HL-60 (cell line): Measurements from ENCODE around the gene LCA5L.

Experiments used
- DNase-seq, 2 experiments: peaks; one replicate each; pipeline ENCODE4 v3.0.0-alpha.2; 2010 to 2020; ENCODE audit warnings: low read depth in 1 of 2, low spot score in 1 of 2
- H3K27ac ChIP-seq: fragments of 250-450 bp; sonication (Bioruptor Pico); replicated peaks from 2 replicates; pipeline ENCODE4 v1.5.1; 2020; ENCODE audit warnings: mild to moderate bottlenecking, moderate library complexity
- H3K27me3 ChIP-seq: fragments of 250-450 bp; sonication (Bioruptor Pico); 2 replicates; pipeline ENCODE4 v1.5.1; 2021; ENCODE audit warnings: mild to moderate bottlenecking, moderate library complexity; ENCODE audit not compliant: insufficient read depth, poor library complexity, severe bottlenecking
- H3K4me3 ChIP-seq: replicated peaks from 2 replicates; pipeline ENCODE4 v1.5.1; 2011; ENCODE audit warnings: mild to moderate bottlenecking, control low read depth, low read length; ENCODE audit not compliant: insufficient read depth
- CTCF ChIP-seq: IDR thresholded peaks from one replicate; pipeline ENCODE4 v1.5.1; 2011; ENCODE audit warnings: low read length, control low read depth, inconsistent platforms; ENCODE audit not compliant: insufficient read depth
- GABPA ChIP-seq: IDR thresholded peaks from 2 replicates; pipeline ENCODE4 v1.6.1; 2012; ENCODE audit warnings: low read depth
- POLR2AphosphoS5 ChIP-seq: IDR thresholded peaks from 2 replicates; pipeline ENCODE4 v1.6.1; 2012; ENCODE audit warnings: low read depth
- REST ChIP-seq: IDR thresholded peaks from 2 replicates; pipeline ENCODE4 v1.6.1; 2012; ENCODE audit warnings: low read depth; ENCODE audit not compliant: insufficient replicate concordance
- SPI1 ChIP-seq: IDR thresholded peaks from 2 replicates; pipeline ENCODE4 v1.6.1; 2012; ENCODE audit warnings: low read depth, mild to moderate bottlenecking, borderline replicate concordance

LCA5L gene

GRCh38 chr21:39467746-39468145 lies 22.2 kb upstream of the LCA5L start:
- H3K27me3 ChIP-seq, result no peaks in the 10 kb centered on the region
- TF ChIP-seq GABPA, result no peak
- no peak for TF ChIP-seq CTCF
- TF ChIP-seq SPI1, result no peak
- no peak for TF ChIP-seq POLR2AphosphoS5
- no peak for TF ChIP-seq REST
- no peak overlapping the region for H3K27ac ChIP-seq
- no peak overlapping the region for H3K4me3 ChIP-seq
- DNase-seq, result no peak

GRCh38 chr21:39466584-39466983 lies 21.0 kb upstream of the LCA5L start:
- Histone ChIP-seq H3K27me3 (no peaks in the 10 kb centered on the region), H3K4me3 (no peak overlapping the region), H3K27ac (no peak overlapping the region)
- TF ChIP-seq POLR2AphosphoS5 (no peak), CTCF (no peak), SPI1 (no peak), REST (no peak), GABPA (no peak)
- no peak for DNase-seq

GRCh38 chr21:39463308-39463707 lies 17.7 kb upstream of the LCA5L start:
- Histone ChIP-seq H3K27me3 (no peaks in the 10 kb centered on the region), H3K4me3 (no peak overlapping the region), H3K27ac (no peak overlapping the region)
- no peak for DNase-seq
- TF ChIP-seq CTCF (no peak), GABPA (no peak), POLR2AphosphoS5 (no peak), SPI1 (no peak), REST (no peak)
